ENCODE measurements around the gene ZNF606.

ZNF606 gene

DNA sequence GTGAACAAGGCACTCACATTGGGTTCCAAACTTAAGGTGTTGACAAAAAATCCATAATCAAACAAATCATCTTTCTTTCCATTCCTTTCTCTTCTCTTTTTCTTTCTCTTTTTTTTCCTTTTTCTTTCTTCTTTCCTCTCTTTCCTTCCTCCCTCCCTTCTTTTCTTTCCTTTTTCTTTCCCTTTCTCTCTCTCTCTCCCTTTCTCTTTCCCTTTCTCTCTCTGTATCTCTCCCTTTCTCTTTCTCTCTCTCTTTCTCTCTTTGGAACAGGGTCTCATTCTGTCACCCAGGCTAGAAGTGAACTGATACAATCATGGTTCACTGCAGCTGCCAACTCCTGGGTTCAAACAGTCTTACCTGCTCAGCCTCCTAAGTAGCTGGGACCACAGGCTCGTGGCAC, 40.8 kb downstream of the ZNF606 start:
- in situ Hi-C loops (cut with MboI; ENCODE audit: low pct_unique_long_range_greater_than_20kb, low sequenced_read_pairs, unreplicated experiment), result no loop called here
- TF ChIP-seq, protein P1, sequence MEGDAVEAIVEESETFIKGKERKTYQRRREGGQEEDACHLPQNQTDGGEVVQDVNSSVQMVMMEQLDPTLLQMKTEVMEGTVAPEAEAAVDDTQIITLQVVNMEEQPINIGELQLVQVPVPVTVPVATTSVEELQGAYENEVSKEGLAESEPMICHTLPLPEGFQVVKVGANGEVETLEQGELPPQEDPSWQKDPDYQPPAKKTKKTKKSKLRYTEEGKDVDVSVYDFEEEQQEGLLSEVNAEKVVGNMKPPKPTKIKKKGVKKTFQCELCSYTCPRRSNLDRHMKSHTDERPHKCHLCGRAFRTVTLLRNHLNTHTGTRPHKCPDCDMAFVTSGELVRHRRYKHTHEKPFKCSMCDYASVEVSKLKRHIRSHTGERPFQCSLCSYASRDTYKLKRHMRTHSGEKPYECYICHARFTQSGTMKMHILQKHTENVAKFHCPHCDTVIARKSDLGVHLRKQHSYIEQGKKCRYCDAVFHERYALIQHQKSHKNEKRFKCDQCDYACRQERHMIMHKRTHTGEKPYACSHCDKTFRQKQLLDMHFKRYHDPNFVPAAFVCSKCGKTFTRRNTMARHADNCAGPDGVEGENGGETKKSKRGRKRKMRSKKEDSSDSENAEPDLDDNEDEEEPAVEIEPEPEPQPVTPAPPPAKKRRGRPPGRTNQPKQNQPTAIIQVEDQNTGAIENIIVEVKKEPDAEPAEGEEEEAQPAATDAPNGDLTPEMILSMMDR (IDR thresholded peaks at IDR 0.05; ENCODE audit: extremely low read depth, insufficient read depth, missing control alignments), result no peak

DNA sequence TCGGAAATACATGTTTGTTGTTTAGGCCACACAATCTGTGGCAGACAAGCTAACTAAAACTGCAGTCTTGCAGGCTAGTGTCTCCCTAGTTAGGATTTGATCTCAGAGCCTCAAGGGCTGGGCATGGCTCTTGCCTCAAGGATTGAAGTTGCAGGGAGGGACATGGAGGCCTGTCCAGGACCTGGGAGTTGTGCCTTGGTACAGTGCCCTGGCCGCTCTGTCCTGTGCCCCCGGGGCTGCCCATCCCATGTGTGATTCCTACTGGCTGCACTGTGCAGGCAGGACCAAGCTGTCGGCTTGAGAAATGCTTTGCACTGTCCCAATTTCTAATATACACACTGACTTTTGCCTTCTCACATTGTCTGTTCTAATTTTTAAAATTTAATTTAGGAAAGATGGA, 47.6 kb downstream of the ZNF606 start:
- no peak for DNase-seq (ENCODE audit: low spot score)
- in situ Hi-C loops (cut with MboI; ENCODE audit: low pct_unique_long_range_greater_than_20kb, low sequenced_read_pairs, unreplicated experiment), result no loop called here
- TF ChIP-seq, protein P1 (IDR thresholded peaks at IDR 0.05; ENCODE audit: extremely low read depth, insufficient read depth, missing control alignments), result no peak

More for the DNA sequence above, 40.8 kb downstream of the ZNF606 start:
- DNase-seq (ENCODE audit: low spot score), result no peak

DNA sequence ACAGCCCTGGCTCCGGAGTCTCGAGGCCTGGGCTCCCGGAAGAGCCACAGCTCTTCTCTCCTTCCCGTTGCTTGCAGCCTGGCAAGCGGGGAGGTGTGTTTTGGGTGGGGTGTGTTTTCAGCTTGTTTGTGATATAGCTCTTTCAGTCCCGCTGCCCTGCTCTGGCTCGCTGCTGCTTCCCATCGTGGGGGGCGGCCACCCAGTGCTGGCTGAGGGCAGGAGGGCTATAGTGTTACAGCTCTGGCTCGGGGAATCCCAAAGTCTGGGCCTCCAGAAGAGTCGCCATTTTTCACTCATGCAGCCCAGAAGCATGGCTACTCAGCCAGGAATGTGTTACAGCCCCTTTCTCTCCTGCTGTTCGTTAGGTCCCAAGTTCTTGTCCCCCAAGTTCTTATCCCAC, 52.9 kb downstream of the ZNF606 start:
- in situ Hi-C loops (cut with MboI; ENCODE audit: low pct_unique_long_range_greater_than_20kb, low sequenced_read_pairs, unreplicated experiment), result no loop called here

DNA sequence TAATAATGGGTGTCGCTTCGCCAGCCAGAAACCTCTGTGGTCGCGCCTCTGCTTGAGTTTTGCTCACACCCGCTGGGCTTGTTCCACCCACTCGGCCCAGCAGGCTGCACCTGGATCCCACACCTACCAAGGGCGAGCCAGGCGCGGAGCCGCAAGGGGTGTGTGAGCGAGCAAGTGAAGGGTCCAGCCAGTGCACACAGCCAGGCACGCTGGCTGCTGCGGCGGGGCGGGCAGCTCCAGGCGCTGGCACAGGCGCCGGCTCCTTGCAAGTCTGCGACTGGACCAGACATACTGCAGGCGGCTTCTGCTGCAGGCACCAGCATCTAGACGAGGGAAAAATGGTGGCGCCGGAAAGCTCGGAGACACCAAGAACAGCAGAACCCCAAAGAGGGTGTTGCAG, 53.3 kb downstream of the ZNF606 start:
- in situ Hi-C loops (cut with MboI; ENCODE audit: low pct_unique_long_range_greater_than_20kb, low sequenced_read_pairs, unreplicated experiment), result no loop called here
- DNase-seq (ENCODE audit: low spot score), result no peak
- TF ChIP-seq, protein P1 (IDR thresholded peaks at IDR 0.05; ENCODE audit: extremely low read depth, insufficient read depth, missing control alignments), result no peak

More for the DNA sequence above, 52.9 kb downstream of the ZNF606 start:
- TF ChIP-seq, protein P1 (IDR thresholded peaks at IDR 0.05; ENCODE audit: extremely low read depth, insufficient read depth, missing control alignments), result no peak
- DNase-seq (ENCODE audit: low spot score), result no peak

DNA sequence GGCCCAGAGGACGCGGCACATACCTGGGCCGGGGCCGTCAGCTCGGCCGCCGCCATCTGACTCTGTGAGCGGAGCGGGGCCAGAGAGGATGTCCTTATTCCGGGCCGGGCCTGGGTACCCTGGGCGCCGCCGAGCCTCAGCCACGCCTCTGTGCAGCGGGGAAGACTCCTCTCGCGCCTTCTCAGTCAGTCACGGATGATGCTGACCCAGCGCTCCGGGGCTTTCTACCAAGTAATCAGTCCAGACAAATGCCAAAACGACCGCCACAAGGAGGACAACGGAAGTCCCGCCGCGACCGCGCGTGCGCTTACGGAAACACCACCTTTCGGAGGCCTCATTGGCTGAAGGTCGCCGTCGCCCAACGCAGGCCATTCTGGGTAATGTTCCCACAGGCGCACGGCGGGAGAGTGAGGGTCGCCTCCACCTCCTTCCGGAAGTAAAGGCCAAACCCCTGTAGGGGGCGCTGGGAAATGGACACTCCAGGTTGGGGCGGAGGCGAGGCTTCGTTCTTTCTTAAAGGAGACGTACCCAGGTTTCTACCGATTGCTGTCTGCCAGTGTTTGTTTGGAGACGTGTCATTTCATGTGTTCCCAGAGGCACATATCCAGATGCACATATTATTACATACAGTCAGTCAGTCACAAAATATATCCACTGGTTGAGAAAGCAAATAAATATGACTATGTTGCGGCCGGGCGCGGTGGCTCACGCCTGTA, 55.0 kb downstream of the ZNF606 start, which contains the start of gene ZNF256:
Gene ZNF256, minus strand, starts transcription at position 288 of the 716 bp plus-strand sequence. Its CDS starts 232 bp downstream, at position 56.
- DNase-seq (ENCODE audit: low spot score), result peak; percentile 93
- in situ Hi-C loops (cut with MboI; ENCODE audit: low pct_unique_long_range_greater_than_20kb, low sequenced_read_pairs, unreplicated experiment), result no loop called here
- TF ChIP-seq, protein P1 (IDR thresholded peaks at IDR 0.05; ENCODE audit: extremely low read depth, insufficient read depth, missing control alignments), result peak; percentile 57

DNA sequence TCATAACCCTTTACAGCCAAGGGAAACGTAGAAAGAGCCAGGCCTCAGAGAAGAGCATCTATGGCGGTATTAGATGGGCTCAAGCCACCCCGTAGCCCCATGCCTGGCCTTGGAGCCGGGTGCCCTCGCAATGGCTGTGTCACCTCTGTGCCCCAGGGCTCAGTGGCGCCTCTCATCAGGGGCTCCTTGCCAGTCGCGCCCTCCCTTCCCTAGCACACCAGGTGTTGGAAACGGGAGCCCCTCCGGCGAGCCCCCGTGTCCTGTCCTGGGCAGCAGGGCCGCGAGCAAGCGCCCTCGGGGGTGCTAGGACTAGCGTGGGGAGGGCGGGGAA, 55.6 kb downstream of the ZNF606 start:
- in situ Hi-C loops (cut with MboI; ENCODE audit: low pct_unique_long_range_greater_than_20kb, low sequenced_read_pairs, unreplicated experiment), result no loop called here
- DNase-seq (ENCODE audit: low spot score), result no peak
- TF ChIP-seq, protein P1 (IDR thresholded peaks at IDR 0.05; ENCODE audit: extremely low read depth, insufficient read depth, missing control alignments), result no peak
